GM19467 (cell line): ENCODE measurements around the gene CALHM2.

ENCODE experiments used
- ATAC-seq: cut with Tn5 transposase; IDR thresholded peaks from one replicate; pipeline ENCODE4 v1.9.1; 2021; ENCODE audit warnings: mild to moderate bottlenecking, moderate library complexity; ENCODE audit not compliant: unreplicated experiment

Gene CALHM2

DNA sequence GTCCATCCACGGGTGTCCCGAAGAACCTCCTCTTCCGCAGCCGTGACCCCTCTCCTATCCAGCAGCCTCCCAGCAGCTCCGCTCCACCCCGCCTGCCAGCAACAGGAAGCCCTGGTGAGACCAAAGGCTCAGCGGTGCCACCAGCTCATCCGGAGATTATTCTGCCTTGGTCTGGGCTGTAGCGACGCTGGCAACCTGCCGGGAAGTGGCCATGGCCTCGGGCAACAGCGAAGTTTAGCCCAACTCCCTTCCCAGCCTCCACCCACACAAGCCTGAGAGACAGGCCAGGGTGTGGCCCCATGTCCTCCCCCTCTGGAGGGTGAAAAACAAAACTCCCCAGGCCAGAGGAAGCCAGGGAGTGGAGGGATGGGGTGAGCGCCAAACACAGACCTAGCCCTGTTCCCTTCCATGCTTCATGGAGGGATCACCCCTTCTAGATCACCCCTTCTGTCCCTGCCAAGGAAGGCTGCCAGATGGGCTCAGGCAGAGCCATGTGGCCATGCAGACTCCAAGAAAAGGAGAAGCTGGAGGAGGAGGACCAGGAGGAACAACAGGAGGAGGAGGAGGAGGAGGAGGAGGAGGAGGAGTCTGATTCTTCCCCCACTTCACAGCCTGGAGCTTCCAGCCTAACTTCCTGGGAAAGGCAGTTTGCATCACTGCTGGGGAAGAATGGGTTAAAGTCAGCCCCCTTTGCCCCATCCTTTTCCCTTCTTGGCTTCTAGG lies 918 bp downstream of the CALHM2 start:
- ATAC-seq = no peak

DNA sequence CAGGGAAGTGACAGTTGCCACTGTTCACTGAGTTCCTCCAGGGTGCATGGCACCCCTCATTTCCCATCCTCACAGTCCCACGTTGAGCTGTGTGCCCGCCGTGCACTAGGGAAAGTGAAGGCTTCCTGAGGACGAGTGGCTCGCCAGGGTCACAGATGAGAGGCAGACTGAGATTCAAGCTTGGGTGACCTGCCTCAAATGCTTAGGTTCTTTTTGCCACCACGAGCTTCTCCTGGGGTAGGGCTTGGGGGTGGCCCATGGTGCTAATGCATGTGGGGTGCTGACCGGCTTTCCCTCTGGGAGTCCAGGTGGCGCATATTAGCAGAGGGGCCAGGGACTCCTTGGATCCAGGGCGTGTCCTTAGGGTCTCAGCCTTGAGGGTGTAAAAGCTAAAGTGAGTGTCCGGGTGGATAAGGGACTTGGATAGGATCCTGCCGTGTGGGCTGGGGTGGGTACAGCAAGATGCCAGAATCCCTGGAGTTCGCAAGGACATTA lies 1.9 kb downstream of the CALHM2 start:
- no peak for ATAC-seq

DNA sequence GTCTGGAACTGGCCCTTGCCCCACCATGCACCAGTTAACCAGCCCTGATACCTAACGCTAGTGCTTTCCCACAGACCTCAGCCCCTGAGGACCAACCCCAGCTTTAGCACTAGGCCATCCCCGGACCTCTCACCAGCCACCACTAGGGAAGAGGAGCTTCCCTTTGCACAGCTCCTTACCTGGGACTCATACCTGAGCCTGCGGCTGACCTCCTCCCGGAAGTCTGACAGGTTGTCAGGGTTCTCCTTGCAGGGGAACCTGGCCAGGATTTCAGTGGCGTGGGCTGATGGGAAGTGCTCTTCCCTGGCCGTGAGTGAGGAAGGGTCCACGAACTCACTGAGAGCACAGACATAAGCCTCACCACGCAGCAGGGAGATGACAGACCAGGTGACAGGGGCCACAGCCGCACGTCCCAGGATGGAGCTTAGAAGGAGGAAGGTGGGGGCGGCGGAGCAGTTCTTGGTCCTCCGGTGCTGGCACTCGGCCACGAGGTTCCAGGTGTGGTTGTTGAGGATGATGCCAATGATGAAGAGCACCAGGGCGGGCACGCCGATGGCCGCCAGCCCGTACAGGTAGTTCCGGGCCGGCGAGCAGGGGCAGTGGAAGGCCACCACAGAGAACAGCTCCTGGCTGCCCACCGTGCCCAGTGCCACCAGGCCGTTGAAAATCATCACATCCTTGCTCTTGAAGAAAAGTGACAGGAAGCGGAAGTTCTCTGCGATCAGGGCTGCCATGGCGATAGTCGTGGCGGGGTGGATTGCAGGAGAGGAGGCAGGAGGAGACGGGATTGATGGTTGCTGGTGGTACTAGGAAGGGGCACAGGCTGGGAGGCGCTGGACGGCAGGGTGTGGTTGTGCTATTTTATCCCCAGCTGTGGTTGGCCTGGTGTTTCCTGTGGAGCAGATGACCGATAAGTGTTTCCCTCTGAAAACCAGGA lies 2.7 kb downstream of the CALHM2 start:
- no peak for ATAC-seq

DNA sequence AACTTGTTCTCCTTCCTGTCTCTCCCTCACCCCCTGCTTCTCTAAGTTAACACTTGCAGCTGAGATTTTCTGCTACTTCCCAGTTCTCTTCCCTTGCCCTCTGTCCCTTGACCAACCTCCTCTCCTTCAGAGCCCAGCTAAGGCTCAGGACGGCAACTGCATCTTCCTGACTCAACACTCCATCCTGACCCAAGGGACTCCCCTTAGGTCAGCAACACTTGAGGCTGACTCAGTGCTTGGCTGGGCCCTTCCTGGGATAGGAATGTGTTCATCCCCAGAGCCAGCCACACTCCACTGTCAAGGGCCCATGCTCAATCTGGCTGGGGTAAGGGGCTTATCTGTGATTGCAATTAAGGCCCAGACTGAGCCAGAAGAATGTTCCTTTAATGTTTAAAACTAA lies 3.4 kb downstream of the CALHM2 start:
- ATAC-seq = no peak

DNA sequence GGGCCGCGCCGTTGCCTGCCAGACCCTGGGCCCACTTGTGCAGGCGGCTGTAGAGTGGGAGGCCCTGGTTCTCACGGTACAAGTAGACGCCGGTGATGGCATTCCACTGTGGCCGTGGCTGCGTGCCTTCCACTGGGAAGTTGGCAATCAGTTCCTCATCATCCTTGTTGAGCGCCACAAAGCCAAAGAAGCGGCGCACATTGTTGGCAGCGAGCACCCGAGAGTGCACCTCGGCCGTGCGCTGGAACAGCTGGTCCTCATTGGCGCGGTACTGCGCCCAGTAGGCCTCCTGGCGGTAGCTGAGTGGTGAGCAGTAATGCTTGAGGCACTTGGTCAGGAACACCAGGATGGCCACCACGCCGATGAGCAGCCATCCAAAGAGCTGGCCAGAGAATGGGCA lies 5.0 kb downstream of the CALHM2 start:
- no peak for ATAC-seq

DNA sequence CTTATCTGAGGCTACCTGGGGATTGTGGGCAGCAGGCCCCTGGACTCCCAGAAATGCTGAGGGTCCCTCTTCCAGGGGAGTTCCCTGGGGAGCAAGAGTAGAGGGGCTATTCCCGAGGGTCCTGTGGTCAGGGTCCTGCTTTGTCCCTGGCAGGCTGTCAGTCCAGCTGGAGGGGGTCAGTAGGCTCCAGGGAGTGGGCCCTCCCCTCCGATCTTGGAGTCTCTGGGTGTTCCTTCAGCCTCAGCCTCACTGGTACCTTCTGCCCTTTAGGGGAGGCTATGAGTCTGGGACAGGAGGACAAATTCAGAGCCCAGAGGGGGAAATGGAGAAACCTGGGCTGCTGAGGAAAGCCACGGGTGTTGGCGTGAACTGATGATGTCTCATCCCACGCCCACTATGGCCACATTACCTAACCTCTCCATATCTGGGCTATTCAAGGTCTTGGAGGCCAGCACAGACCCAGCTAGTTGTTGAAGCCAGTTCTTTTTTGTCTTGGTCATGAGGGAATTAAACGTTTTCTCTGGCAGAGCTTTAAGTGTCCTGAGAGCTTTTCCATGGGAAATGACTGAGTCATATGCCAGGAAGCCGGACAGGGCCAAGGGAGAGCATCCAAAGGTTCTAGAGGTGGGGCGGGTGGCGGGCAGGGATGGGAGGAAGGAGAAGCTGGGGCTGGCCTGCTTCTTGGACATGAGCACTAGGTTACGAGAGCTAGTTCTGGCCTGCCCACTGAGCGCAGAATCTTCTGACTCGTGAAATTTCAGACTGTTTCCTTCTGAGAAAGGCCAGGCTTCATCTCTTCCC lies 6.2 kb downstream of the CALHM2 start:
- ATAC-seq = no peak

DNA sequence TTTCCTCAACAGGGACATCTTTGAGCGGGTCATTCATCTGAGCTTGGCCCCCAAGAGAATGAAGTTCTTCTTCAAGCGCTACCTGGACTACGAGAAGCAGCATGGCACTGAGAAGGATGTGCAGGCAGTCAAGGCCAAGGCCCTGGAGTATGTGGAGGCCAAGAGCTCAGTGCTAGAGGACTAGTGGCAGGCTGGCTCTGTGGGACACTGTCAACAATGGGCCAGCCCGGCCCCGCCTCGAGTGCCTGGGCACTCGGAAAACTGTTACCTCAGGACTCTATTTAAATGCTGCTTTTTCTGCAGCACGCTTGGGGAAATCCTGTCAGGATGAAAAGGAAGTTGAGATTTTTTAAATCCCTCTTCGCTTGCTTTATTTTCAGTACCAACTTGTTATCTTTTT lies 6.8 kb downstream of the CALHM2 start:
- ATAC-seq = no peak

DNA sequence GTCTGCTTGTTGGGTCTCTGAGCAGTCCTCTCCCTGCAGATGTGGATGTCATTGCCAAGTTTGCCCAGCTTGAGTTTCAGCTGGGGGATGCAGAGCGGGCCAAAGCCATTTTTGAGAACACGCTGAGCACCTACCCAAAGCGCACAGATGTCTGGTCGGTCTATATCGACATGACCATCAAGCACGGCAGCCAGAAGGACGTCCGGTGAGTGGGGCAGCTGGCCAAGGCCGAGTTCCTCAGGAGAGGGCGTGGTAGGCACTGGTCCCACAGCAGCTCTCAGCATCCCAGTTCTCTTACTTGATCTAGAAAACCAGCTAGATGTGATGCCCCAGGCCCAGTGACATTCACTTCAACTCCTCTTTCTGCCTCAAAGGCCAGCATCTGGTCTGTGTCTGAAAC lies 7.7 kb downstream of the CALHM2 start:
- no peak for ATAC-seq

DNA sequence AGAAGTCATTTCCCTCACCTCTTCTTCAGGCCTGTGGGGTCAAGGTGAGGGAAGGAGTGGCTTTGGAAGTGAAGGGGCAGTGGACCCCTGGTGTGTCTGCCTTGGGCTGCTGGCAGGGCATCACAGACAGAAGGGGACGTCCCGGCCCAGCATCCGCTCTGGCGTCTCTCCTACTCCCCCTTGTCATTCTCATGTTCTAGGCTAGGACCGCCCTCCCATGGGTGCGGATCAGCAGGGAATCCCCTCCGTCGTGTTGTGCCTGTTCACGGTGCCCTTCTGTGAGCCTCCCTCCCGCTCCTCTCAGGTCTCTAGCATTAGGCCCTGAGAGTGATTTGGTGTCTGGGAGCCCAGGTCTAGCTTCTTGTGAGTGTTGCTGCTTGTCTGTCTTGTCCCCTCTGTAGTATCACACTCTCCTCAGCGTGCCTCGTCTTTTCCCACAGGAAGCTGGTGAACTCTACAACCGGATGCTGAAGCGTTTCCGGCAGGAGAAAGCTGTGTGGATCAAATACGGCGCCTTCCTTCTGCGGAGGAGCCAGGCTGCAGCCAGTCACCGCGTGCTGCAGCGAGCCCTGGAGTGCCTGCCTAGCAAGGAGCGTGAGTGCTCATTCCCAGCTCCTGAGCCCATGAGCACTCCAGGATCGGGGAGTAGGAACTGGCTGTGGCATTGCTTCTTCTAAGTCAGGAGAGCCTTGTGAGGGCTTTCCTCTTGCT lies 8.5 kb downstream of the CALHM2 start:
- no peak for ATAC-seq

DNA sequence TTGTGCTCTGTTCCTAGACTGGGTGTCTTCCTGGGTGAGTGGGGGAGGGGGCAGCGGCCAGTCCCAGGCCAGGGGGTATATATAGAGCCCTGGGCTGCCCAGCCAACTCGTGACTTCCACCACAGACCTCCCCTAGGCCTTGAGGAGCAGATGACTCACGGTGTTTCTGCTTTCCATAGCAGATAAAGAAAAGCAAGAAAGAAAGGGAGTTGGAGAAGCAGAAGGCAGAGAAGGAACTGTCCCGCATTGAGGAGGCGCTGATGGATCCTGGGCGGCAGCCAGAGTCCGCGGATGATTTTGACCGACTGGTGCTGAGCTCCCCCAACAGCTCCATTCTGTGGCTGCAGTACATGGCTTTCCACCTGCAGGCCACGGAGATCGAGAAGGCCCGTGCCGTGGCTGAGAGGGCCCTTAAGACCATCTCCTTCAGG lies 10.1 kb downstream of the CALHM2 start:
- ATAC-seq = no peak

DNA sequence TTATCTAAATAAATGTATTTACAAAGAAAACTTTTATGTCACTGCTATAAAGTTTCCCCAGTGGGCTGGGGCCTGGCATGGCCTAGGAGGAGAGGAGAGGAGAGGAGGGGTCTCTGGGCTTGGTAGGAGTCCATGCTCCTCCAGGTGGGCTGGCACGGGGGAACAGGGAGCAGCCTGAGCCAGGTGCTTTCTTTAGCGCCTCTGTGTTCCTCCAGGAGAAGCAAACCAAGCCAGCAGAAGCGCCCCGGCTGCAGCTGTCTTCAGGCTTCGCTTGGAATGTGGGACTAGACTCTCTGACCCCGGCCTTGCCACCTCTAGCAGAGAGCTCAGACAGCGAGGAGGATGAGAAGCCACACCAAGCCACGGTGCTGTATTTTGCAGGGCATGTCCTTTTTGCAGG lies 10.6 kb downstream of the CALHM2 start:
- no peak for ATAC-seq

DNA sequence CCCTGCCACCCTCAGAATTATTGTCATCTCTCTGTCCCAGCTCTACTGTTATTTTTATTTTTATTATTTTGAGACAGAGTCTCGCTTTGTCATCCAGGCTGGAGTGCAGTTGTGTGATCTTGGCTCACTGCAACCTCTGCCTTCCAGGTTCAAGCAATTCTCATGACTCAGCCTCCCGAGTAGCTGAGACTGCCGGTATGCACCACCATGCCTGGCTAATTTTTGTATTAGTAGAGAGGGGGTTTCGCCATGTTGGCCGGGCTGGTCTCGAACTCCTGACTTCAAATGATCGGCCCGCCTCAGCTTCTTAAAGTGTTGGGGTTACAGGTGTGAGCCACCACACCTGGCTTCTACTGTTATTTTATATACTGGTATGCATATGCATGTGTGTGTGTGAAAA lies 11.0 kb downstream of the CALHM2 start:
- no peak for ATAC-seq

DNA sequence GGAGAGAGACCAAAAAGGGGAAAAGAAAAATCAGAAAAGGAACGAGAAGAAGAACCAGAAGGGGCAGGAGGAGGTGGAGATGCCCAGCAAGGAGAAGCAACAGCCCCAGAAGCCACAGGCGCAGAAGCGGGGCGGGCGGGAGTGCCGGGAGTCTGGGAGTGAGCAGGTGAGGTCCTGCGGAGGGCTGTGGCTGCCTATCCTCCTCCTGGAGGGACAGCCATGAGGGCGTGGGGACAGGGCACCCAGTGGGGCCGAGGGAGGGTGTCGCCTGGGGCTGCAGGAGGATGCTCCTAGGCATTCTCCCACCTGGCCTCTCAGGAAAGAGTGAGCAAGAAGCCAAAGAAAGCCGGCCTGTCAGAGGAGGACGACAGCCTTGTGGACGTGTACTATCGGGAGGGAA lies 11.8 kb downstream of the CALHM2 start:
- ATAC-seq = no peak

DNA sequence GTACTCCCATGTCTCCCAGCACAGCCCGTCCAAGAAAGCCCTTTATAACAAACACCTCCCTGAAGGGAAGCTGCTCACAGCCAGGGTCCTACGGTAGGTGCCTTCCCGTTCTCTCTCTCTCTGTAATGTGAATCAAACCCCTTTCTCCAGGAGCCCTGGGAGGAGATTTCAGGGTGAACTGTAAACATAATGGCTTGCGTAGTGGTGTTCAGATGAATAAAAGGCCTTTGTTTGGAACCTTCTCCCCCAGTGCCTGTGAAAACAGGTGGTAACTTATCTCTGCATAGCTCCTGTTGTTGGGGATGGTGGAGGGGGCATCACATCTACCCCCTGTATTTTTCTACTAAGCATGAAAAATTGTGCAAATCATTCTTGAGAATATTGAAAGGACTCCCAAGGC lies 12.4 kb downstream of the CALHM2 start:
- ATAC-seq = no peak

DNA sequence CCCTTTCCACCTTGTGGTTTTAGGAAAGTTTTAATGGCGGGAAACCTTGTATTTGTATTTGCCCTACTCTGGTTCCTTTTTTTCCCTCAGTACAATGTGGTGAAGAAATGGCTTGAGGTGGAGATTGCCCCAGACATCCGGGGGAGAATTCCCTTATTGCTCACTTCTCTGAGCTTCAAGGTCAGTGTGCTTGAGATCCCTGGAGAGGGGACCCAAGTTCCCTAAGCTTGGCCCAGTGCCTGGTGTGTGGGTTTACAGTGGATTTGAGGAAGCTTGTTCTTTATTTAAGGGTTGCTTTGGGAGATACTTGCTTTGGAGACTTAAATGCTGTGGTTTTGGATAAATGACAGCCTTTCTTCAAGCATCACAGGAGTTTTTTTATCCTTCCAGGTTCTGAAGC lies 18.3 kb downstream of the CALHM2 start:
- ATAC-seq = no peak

DNA sequence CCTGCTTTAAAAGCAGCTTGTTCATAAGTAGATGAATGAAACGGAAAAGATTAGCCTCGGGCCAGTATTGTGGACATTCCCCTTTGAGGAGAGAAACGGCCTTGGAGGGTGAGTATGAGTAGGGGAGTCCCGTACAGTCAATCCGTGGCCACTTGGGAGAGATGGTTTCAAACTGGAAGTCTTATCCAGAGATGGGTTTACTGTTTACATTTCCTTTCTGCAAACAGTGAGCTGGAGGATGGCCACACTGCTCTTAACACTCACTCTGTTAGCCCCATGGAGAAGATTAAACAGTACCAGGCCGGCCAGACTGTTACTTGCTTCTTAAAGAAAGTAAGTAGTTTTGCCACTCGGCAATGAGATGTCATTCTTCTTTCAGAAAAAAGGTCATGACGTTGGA lies 20.3 kb downstream of the CALHM2 start:
- no peak for ATAC-seq

DNA sequence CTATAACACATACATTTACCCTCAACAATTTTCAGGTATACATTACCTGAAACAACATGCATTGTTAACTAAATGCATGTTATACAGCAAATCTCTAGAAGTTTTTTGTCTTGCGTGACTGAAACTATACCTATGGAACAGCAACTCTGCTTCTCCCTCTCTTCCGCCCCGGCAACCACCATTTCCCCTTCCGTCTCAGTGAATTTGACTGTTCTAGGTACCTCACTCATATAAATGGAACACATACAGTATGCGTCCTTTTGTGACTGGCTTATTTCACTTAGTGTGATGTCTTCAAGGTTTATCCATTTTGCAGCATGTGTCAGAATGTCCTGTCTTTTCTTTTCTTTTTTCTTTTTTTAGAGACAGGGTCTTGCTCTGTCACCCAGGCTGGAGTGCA lies 22.5 kb downstream of the CALHM2 start:
- ATAC-seq = no peak

DNA sequence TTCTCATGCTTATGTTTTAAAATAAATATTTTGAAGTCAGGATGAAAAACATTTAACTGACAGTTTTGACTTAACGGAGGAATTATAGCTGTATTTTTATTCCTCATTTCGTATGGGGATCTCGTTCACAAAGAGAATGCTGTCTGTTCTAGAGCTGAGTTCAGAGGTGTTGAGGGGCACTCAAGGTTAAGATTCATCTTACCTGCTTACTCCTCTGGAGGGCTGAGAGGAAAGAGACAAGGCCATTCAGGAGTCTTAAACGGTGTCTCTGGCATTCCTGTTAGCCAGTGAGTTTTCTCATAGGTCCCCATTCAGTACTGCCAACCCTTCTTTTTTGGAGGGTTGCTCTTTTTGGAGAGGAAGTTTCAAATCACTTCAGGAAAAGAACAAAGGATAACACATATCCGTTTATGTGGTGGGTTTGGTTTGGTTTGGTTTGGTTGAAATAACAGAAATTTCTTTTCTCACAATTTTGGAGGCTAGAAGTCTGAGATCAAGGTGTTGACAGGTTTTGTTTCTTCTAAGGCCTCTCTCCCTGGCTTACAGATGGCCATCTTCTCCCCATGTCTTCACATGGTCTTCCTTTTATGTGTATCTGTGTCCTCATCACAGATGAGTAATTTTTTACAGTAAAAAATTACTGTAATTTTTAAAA lies 23.1 kb downstream of the CALHM2 start:
- no peak for ATAC-seq

DNA sequence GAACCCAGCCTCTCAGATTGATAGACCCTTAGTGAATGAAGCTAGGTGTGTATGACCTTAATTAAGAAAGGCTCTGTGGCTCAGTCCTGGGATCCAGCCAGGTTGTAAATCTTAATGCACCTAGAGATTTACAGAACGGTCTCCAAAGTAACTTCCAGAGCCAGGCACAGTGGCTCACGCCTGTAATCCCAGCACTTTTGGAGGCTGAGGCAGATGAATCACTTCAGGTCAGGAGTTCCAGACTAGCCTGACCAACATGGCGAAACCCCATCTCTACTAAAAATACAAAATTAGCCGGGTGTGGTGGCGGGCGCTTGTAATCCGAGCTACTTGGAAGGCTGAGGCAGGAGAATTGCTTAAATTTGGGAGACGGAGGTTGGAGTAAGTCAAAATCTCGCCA lies 24.3 kb downstream of the CALHM2 start:
- ATAC-seq = no peak

DNA sequence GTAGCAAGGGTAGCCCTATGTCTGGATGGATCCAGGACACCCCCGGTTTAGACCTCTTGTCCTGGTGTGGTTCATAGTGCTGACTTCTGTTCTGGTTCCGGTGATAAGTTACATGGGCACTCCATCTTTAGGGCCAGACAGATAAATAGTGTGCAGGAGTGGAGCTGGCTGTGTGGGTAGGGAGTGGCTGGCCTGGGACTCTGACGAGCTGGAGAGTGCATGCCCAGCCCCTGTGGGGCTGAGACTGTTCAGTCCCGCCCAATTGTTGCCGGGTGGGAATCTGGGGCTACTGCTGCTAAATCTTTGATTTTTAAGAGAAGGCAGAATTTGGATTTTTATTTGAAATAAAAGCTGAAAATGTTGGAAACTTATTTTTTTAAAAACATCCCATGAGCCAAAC lies 28.4 kb downstream of the CALHM2 start:
- ATAC-seq = no peak
